Measurements from ENCODE around the gene NOMO2.
"Not testable (repeated sequence)": the region's sequence is repeated elsewhere in the genome, so short reads cannot be mapped to it uniquely, and the experiment has no call there.

Gene NOMO2

DNA sequence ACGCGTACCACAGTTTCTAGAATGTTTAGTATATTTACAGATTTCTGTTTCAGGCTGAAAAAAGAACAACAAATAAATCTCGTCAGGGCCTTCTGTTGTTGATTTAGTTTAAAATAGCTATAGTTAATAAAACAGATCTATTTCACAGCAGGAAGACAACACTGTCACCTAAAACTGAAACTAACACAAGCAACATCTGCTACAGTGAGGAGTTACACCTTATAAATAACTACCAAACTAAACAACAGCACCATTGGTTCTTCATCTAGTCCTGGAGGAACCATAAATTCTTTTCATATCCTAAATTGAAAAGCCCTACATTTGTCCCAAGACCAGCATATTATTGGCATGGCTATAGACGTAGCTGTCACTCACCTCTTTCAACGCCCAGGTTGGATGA is 15.0 kb downstream of the NOMO2 start:
- not testable (repeated sequence) for H3K36me3 Mint-ChIP-seq, H3K9me3 Mint-ChIP-seq, H3K4me1 Mint-ChIP-seq, H3K4me3 Mint-ChIP-seq, H3K27me3 Mint-ChIP-seq, H3K27ac Mint-ChIP-seq

DNA sequence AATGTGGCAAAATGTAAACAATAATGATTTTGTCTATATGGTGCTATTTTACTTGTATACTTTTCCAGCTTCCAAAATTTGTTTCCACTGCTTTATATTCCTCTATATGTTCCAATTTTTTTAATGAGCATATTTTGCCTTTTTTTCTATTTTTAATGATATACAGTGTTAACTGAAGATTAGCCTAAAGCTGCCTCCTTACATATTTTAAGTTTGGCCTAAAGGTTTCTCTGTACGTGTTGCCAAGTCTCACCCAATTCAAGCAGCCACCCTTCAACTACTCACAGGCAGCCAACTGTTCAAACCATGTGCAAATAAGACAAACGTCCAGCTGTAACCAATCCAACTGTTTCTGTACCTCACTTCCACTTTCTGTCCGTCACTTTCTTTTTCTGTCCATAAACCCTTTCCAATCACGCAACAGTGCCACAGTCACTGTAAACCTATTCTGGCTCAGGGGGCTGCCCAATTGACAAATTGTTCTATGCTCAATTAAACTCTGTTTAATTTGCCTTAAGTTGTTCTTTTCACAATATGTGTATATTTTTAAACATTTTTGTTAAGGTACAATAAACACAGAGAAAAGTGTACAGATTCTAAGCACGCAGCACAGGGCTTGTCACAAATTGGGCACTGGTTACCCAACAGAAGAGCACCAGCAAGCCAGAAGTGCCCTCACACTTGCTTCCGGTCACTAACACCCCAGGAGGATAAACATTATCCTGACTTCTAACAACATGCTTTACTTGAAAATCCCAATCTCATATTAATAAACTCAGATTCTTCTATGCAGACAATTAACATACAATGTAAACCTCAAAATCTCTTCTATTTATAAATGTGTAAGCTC is 17.4 kb downstream of the NOMO2 start:
- not testable (repeated sequence) for H3K9me3 Mint-ChIP-seq, H3K36me3 Mint-ChIP-seq, H3K27ac Mint-ChIP-seq, H3K4me1 Mint-ChIP-seq, H3K4me3 Mint-ChIP-seq, H3K27me3 Mint-ChIP-seq

DNA sequence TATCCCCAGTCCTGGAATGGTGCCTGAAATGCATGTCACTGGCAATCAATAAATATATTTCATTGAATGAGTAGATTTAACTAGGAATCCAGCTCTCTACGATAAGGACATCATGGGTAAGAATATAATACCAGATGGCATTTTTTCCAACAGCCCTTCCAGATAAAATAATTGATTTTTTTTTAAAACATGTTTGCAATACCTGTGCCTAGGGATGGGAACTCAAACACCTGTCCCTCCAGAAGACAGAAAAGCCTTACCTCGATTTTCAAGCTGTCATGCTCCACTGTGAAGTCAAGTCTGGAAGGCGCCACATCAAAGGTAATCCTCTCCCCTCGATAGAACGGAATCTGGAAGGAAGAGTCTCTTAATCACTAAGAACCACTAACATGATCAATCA is 20.0 kb downstream of the NOMO2 start:
- H3K4me3 Mint-ChIP-seq, H3K36me3 Mint-ChIP-seq, H3K27ac Mint-ChIP-seq: not testable (repeated sequence)

DNA sequence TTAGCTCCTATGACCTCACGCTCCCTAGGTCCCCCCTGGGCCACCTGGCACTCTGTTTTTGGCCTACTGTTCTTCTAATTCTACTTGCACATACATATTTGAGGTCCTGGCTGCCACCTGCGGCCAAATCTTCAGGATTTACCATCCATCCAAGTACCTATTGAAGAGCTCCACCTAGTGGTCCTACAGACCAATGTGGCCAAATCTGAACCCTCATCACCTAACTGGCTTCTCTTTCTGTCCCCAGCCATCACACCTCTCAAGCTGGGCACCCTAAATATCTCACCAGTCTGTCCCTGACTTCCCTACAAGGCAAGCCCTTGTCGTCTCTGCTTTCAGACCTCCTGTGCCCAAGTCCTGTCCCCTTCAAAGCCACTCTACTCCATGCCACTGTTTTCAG is 24.9 kb downstream of the NOMO2 start:
- H3K27me3 Mint-ChIP-seq, H3K4me3 Mint-ChIP-seq, H3K27ac Mint-ChIP-seq, H3K4me1 Mint-ChIP-seq, H3K36me3 Mint-ChIP-seq, H3K9me3 Mint-ChIP-seq: not testable (repeated sequence)

More for the DNA sequence above, 20.0 kb downstream of the NOMO2 start:
- H3K27me3 Mint-ChIP-seq, H3K4me1 Mint-ChIP-seq, H3K9me3 Mint-ChIP-seq: not testable (repeated sequence)

DNA sequence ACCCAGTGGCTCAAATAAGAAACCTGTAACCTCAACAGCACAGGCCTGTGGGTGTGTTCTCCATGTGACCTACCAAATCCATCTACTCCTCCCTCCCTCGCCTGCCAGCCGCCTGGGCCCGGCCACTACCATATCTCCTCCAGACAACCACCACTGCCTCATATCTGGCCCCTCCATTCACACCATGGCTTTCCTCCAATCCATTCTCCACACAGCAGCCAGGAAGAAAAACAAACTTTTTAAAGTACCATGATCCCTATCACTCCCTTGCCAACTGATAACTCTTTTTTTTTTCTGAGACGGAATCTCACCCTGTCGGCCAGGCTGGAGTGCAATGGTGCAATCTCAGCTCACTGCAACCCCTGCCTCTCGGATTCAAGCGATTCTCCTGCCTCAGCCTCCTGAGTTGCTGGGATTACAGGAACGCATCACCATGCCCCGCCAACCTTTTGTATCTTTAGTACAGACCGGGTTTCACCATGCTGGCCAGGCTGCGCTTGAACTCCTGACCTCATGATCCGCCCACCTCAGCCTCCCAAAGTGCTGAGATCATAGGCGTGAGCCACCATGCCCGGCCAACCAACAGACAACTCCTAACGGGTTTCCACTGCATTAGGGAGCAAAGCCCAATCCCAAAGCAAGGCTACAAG is 26.3 kb downstream of the NOMO2 start:
- H3K4me3 Mint-ChIP-seq, H3K9me3 Mint-ChIP-seq, H3K27ac Mint-ChIP-seq, H3K27me3 Mint-ChIP-seq, H3K4me1 Mint-ChIP-seq, H3K36me3 Mint-ChIP-seq: not testable (repeated sequence)

DNA sequence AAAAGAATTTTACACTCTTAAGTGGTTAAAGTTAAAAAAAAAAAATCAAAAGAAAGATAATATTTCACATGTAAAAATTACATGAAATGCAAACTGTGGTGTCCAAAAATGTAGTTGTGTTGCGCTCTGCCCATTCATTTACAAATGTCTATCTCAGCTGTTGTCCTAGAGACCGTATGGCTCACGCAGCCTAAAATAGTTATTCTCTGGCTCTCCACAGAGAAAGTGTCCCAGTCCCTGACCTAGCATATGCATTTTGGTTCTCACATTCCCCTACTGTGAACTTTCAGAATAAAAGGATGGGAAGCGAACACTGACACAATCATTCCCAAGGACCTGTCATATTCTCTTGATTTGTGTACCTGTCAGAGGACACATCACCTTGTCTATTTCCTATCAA is 27.6 kb downstream of the NOMO2 start:
- not testable (repeated sequence) for H3K36me3 Mint-ChIP-seq, H3K4me1 Mint-ChIP-seq, H3K4me3 Mint-ChIP-seq, H3K27me3 Mint-ChIP-seq, H3K27ac Mint-ChIP-seq, H3K9me3 Mint-ChIP-seq

DNA sequence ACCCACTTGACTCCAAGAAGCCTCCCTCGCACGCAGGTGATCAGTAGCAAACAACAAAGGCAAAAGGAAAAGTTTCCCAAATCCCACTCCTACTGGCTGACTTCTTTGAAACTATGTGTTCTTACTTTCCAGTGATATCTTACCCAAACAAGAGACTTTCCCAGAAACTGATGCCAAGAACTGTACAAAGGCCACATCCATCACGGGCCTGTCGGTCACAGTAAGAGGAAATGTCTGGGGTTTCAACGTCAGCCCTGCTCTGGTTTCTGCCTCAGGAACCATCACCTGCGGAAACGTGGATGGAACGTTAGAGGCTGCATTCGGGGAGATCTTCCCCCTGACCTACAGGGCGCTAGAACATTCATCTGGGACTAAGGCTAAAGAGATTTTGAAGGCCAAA is 30.6 kb downstream of the NOMO2 start:
- H3K36me3 Mint-ChIP-seq, H3K27ac Mint-ChIP-seq, H3K4me1 Mint-ChIP-seq, H3K9me3 Mint-ChIP-seq, H3K4me3 Mint-ChIP-seq, H3K27me3 Mint-ChIP-seq: not testable (repeated sequence)

DNA sequence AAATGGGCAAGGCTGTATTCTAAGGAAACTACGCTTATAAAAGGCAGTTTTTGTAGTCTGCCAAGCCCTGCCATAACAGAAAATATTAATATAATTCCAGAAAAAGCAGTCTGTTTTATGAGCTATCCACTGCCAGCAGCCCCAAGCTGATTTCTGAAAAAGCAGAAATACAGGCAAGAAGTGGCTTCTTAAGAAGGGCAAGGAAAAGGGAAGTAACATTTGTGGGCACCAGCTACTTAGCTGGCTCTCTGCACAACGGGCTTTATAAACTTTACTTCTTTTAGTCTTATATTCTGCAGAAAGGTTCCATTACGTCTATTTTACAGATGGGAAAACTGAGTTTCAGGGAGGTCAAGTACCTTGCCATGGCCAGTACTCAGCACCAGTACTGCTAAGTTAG is 31.6 kb downstream of the NOMO2 start:
- not testable (repeated sequence) for H3K27me3 Mint-ChIP-seq, H3K4me1 Mint-ChIP-seq, H3K36me3 Mint-ChIP-seq, H3K27ac Mint-ChIP-seq, H3K9me3 Mint-ChIP-seq, H3K4me3 Mint-ChIP-seq

DNA sequence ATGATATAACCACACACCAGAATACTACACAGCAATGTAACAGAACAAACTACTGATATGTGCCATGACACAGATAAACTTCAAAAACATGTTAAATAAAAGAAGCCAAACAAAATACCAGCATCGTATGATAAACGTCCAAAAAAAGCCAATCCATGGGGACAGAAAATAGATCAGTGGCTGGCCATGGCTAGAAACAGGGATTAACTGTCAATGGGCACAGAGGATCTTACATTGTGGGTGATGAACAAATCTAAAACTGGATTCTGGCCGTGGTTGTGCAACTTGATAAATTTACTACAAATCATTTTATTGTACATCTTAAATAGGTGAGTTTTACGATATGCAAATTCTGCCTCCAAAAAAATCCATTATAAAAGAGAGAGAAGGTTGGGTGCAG is 35.4 kb downstream of the NOMO2 start:
- H3K27ac Mint-ChIP-seq, H3K4me1 Mint-ChIP-seq, H3K9me3 Mint-ChIP-seq, H3K36me3 Mint-ChIP-seq, H3K4me3 Mint-ChIP-seq, H3K27me3 Mint-ChIP-seq: not testable (repeated sequence)

DNA sequence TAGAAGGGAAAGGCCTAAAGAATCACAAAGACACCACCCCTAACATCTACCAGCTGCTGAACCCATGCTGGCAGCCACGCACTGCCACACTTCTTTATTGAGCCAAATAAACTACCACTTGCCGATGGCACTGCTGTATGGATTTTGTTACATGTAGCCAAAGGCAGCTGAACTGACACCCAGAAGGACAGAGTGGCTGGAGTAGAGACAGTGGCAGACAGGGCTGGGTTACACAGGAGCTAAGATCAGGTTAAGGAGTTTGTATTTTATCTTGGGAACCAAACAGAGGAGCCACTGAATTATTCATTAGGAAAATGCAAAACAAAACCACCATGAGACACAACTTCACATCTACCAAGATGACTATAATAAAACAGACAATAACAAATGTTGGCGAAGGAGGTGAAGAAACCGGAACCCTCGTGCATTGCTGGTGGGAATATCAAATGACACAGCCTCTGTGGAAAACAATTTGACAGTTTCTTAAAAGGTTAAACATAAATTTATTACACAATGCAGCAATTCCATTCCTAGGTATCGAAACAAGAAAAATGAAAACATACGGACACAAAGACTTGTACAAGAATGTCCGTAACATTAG is 35.9 kb downstream of the NOMO2 start:
- H3K27ac Mint-ChIP-seq, H3K36me3 Mint-ChIP-seq, H3K4me3 Mint-ChIP-seq, H3K9me3 Mint-ChIP-seq, H3K4me1 Mint-ChIP-seq, H3K27me3 Mint-ChIP-seq: not testable (repeated sequence)

DNA sequence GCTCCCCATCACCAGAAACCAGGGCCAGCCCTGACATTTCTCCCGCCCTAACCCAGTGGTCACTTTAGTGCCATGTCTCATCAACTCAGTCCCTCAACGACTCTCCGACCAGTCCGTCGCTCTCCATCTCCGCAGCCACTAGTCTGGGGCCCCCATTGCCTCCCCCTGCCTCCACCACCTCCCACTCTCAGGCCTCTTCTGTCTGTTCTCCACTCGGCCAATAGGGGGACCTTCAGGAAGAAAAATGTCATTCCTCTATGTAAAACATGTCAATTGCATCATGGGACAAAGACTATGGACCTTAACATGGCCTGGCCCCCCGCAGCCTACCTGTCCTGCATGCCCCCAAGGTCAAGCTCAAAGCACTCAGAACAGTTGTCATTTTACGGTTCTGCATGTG is 39.3 kb downstream of the NOMO2 start:
- not testable (repeated sequence) for H3K27me3 Mint-ChIP-seq, H3K36me3 Mint-ChIP-seq, H3K4me3 Mint-ChIP-seq, H3K9me3 Mint-ChIP-seq, H3K4me1 Mint-ChIP-seq, H3K27ac Mint-ChIP-seq

DNA sequence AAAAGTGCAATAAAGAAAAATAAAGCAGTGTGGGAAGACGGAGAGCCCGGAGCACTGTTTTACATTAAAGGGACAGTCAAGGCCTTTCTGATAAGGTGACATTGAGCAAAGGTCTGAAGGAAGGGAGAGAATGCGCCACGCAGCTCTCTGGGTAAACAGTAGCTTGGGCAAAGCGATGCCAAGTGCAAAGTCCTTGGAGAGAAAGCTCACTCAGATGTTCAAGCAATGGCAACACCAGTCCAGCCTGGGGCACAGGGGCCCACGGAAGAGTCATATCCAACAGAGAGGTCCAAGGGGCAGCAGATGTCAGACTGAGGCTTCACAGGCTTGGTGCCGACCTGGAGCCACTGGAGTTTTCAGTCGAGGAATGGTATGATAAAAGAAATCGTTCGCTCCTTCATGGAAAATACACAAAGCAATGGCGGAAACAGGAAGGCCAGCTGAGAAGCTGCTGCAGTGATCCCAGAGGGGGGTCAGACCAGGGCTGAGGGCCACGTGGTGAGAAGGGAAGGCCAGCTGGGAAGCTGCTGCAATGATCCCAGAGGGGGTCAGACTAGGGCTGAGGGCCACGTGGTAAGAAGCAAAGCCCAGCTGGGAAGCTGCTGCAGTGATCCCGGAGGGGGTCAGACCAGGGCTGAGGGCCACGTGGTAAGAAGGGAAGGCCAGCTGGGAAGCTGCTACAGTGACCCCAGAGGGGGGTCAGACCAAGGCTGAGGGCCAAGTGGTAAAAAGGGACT is 40.3 kb downstream of the NOMO2 start:
- not testable (repeated sequence) for H3K27me3 Mint-ChIP-seq, H3K9me3 Mint-ChIP-seq, H3K36me3 Mint-ChIP-seq, H3K27ac Mint-ChIP-seq, H3K4me1 Mint-ChIP-seq, H3K4me3 Mint-ChIP-seq

DNA sequence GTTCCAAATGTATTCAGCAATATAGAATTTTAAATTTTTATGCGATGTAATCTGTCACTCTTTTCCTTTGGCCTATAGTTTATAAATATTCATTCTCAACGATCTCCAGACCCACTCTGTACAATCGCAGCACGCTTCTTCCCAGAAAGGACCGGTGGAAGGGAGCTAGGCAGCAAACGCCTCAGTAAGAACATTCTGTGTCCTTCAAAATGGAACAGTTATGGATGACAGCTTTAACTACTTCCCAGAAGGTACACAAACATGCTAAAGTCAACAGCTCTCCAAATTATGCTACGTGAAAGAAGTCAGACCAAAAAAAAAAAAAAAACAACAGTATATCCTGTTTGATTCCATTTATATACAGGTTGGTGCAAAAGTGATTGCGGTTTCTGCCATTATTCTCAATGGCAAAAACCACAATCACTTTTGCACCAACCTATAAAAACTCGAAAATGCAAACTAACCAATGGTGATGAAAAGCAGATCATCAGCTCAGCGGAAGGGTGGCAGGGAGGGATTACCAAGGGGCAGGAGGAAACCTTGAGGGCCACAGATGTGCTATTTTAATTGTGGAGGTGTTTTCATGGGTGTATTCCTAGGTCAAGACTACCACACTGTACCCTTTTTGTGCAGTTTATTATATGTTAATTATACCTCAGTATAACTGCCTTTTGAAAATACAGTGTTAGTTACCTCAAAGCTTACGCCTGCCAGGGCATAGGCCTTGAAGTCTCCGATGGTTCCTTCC is 43.2 kb downstream of the NOMO2 start:
- not testable (repeated sequence) for H3K4me1 Mint-ChIP-seq, H3K9me3 Mint-ChIP-seq, H3K4me3 Mint-ChIP-seq, H3K27me3 Mint-ChIP-seq, H3K27ac Mint-ChIP-seq, H3K36me3 Mint-ChIP-seq

DNA sequence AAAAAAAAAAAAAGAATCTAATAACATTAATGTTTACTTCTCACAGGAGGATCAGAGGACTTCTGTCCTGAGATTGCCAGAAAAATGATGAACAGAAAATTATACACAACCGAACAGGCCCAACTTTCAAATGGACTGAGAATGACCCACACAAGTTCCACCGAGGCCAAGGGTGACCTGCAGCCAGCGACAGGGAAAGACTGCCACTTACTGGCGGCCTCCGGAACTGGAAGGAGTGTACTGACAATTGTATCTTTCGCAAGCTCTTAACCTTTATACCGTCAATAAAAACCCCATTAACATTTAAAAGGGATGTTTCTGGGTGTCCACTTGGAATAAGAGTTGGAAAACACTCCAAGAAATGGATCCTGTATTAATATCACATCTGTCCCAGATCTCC is 63.5 kb downstream of the NOMO2 start:
- not testable (repeated sequence) for H3K9me3 Mint-ChIP-seq, H3K36me3 Mint-ChIP-seq, H3K27ac Mint-ChIP-seq, H3K4me3 Mint-ChIP-seq, H3K27me3 Mint-ChIP-seq, H3K4me1 Mint-ChIP-seq

DNA sequence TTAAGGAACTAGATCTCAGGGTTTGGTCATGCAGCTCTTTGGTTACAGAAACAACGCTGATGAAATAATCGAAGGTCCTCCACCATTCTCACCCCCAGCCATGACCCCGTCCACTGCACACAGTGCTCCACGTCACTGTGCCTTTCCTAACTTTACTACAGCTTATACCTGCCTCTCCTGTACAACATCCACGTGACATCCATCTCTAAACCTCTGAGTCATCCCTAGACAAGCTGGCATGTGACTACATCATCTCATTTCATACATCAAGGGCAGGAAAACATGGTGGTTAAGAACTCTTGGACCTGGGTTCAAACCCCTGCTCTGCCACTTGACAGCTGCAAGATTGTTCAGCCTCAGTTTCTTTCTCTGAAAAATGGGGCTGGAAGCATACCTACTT is 64.9 kb downstream of the NOMO2 start:
- not testable (repeated sequence) for H3K36me3 Mint-ChIP-seq, H3K27me3 Mint-ChIP-seq, H3K4me3 Mint-ChIP-seq, H3K27ac Mint-ChIP-seq, H3K9me3 Mint-ChIP-seq, H3K4me1 Mint-ChIP-seq
